H9 (cell line): ENCODE measurements around the gene ZC3H12D. TPM values are rescaled to one million over a fixed set of nuclear protein-coding genes. Genes with fewer than 3 reads are reported as not detected.

Source experiments
- DNase-seq: peaks from one replicate; pipeline ENCODE4 v3.0.0-alpha.2; 2017
- H2AFZ ChIP-seq: one replicate; pipeline ENCODE4 v1.6.1; 2013; ENCODE audit warnings: mild to moderate bottlenecking, low read length, control low read depth, moderate library complexity
- H2AK5ac ChIP-seq: 2 replicates; pipeline ENCODE4 v1.6.1; 2013; ENCODE audit warnings: low read length, control low read depth, mixed read lengths; ENCODE audit not compliant: insufficient read length
- H2BK120ac ChIP-seq: one replicate; pipeline ENCODE4 v1.6.1; 2013; ENCODE audit warnings: low read depth, mild to moderate bottlenecking, low read length, control low read depth, inconsistent platforms; ENCODE audit not compliant: poor library complexity, severe bottlenecking
- H2BK12ac ChIP-seq: 2 replicates; pipeline ENCODE4 v1.6.1; 2013; ENCODE audit warnings: low read length, control low read depth, mixed read lengths, low read depth; ENCODE audit not compliant: insufficient read length
- H2BK15ac ChIP-seq: 2 replicates; pipeline ENCODE4 v1.6.1; 2013; ENCODE audit warnings: low read depth, low read length, control low read depth
- H2BK20ac ChIP-seq: one replicate; pipeline ENCODE4 v1.6.1; 2013; ENCODE audit warnings: low read depth, mild to moderate bottlenecking, low read length, control low read depth, inconsistent platforms; ENCODE audit not compliant: poor library complexity, severe bottlenecking
- H2BK5ac ChIP-seq: 2 replicates; pipeline ENCODE4 v1.6.1; 2013; ENCODE audit warnings: low read length, control low read depth, mixed read lengths; ENCODE audit not compliant: insufficient read length
- H3K14ac ChIP-seq: 2 replicates; pipeline ENCODE4 v1.6.1; 2013; ENCODE audit warnings: low read length, control low read depth; ENCODE audit not compliant: insufficient read depth
- H3K18ac ChIP-seq: 2 replicates; pipeline ENCODE4 v1.6.1; 2013; ENCODE audit warnings: low read depth, mild to moderate bottlenecking, mixed read lengths, low read length, control low read depth; ENCODE audit not compliant: insufficient read length
- H3K23ac ChIP-seq: 2 replicates; pipeline ENCODE4 v1.6.1; 2013; ENCODE audit warnings: low read length, control low read depth, mixed read lengths, low read depth; ENCODE audit not compliant: insufficient read length
- H3K23me2 ChIP-seq: 2 replicates; pipeline ENCODE4 v1.6.1; 2013; ENCODE audit warnings: low read depth, mild to moderate bottlenecking, mixed read lengths, low read length, control low read depth; ENCODE audit not compliant: insufficient read length, poor library complexity, severe bottlenecking
- H3K27ac ChIP-seq: 2 replicates; pipeline ENCODE4 v1.5.1; 2013; ENCODE audit warnings: low read length, control low read depth, mixed read lengths, low read depth; ENCODE audit not compliant: insufficient read length
- H3K27me3 ChIP-seq: 2 replicates; pipeline ENCODE4 v1.6.1; 2013; ENCODE audit warnings: low read length, control low read depth, inconsistent platforms; ENCODE audit not compliant: insufficient read depth
- H3K4ac ChIP-seq: 2 replicates; pipeline ENCODE4 v1.6.1; 2013; ENCODE audit warnings: low read depth, mild to moderate bottlenecking, control low read depth, inconsistent platforms, low read length, moderate library complexity
- H3K4me1 ChIP-seq: 2 replicates; pipeline ENCODE4 v1.6.1; 2013; ENCODE audit warnings: low read length, control low read depth, inconsistent platforms; ENCODE audit not compliant: insufficient read depth
- H3K4me2 ChIP-seq: 2 replicates; pipeline ENCODE4 v1.6.1; 2013; ENCODE audit warnings: low read length, control low read depth, mixed read lengths; ENCODE audit not compliant: insufficient read length, insufficient read depth
- H3K56ac ChIP-seq: 2 replicates; pipeline ENCODE4 v1.6.1; 2013; ENCODE audit warnings: low read depth, mild to moderate bottlenecking, mixed read lengths, low read length, control low read depth; ENCODE audit not compliant: insufficient read length
- H3K79me1 ChIP-seq: 2 replicates; pipeline ENCODE4 v1.6.1; 2013; ENCODE audit warnings: low read depth, mild to moderate bottlenecking, moderate library complexity, low read length, control low read depth, inconsistent platforms; ENCODE audit not compliant: insufficient read depth, poor library complexity, severe bottlenecking
- H3K79me2 ChIP-seq: 2 replicates; pipeline ENCODE4 v1.6.1; 2013; ENCODE audit warnings: low read length, control low read depth, inconsistent platforms; ENCODE audit not compliant: insufficient read depth
- H3K9ac ChIP-seq: 2 replicates; pipeline ENCODE4 v1.6.1; 2013; ENCODE audit warnings: low read length, control low read depth, mixed read lengths; ENCODE audit not compliant: insufficient read length; ENCODE audit errors: extremely low read depth
- H3K9me3 ChIP-seq: one replicate; pipeline ENCODE4 v1.6.1; 2013; ENCODE audit warnings: low read depth, low read length, inconsistent platforms; ENCODE audit not compliant: control insufficient read depth
- H3T11ph ChIP-seq: one replicate; pipeline ENCODE4 v1.6.1; 2013; ENCODE audit warnings: mild to moderate bottlenecking, low read length, control low read depth, inconsistent platforms
- H4K20me1 ChIP-seq: one replicate; pipeline ENCODE4 v1.6.1; 2013; ENCODE audit not compliant: control insufficient read depth, insufficient read length, insufficient read depth
- H4K5ac ChIP-seq: 2 replicates; pipeline ENCODE4 v1.6.1; 2013; ENCODE audit warnings: low read depth, mild to moderate bottlenecking, mixed read lengths, low read length, control low read depth; ENCODE audit not compliant: insufficient read length
- H4K8ac ChIP-seq: replicated peaks from 2 replicates; pipeline ENCODE4 v1.6.1; 2013; ENCODE audit warnings: low read length, control low read depth, mixed read lengths, low read depth; ENCODE audit not compliant: insufficient read length
- H4K91ac ChIP-seq: 2 replicates; pipeline ENCODE4 v1.6.1; 2013; ENCODE audit warnings: low read depth, mild to moderate bottlenecking, moderate library complexity, mixed read lengths, low read length, control low read depth; ENCODE audit not compliant: insufficient read length
- H3K27ac Mint-ChIP-seq, 3 experiments: 2 replicates in 2 of 3; 3 replicates in 1 of 3; pipeline ENCODE4 v1.8.0; 2020 to 2021; ENCODE audit warnings: mixed read lengths in 3 of 3, mild to moderate bottlenecking in 1 of 3, moderate library complexity in 1 of 3
- H3K27me3 Mint-ChIP-seq: 2 replicates; pipeline ENCODE4 v1.8.0; 2021; ENCODE audit warnings: low read depth, mild to moderate bottlenecking, moderate library complexity, mixed read lengths
- H3K36me3 Mint-ChIP-seq, 3 experiments: 2 replicates in 2 of 3; 3 replicates in 1 of 3; pipeline ENCODE4 v1.8.0; 2020 to 2021; ENCODE audit warnings: low read depth in 3 of 3, mixed read lengths in 3 of 3; ENCODE audit not compliant: insufficient read depth in 1 of 3
- H3K4me1 Mint-ChIP-seq, 2 experiments: 2 replicates each; pipeline ENCODE4 v1.8.0; 2020; ENCODE audit warnings: mixed read lengths in 2 of 2
- H3K4me3 Mint-ChIP-seq, 2 experiments: 2 replicates in 1 of 2; 3 replicates in 1 of 2; pipeline ENCODE4 v1.8.0; 2020 to 2021; ENCODE audit warnings: mild to moderate bottlenecking in 2 of 2, mixed read lengths in 2 of 2, moderate library complexity in 1 of 2
- H3K9me3 Mint-ChIP-seq, 2 experiments: 2 replicates in 1 of 2; 3 replicates in 1 of 2; pipeline ENCODE4 v1.8.0; 2020; ENCODE audit warnings: mild to moderate bottlenecking in 2 of 2, mixed read lengths in 2 of 2, moderate library complexity in 1 of 2
- CTCF ChIP-seq: fragments of 200-600 bp; sonication (generic); conservative IDR thresholded peaks from 3 replicates; pipeline ENCODE4 v1.8.0; 2021; ENCODE audit warnings: antibody characterized with exemption, mild to moderate bottlenecking
- WGBS: extraction: QIAGEN DNeasy Blood & Tissue Kit; methylation state at CpG from one replicate; pipeline ENCODE4 v1.1.7; 2013; ENCODE audit warnings: missing lambda C conversion rate, low lambda C conversion rate, mixed read lengths; ENCODE audit not compliant: insufficient read length; ENCODE audit errors: extremely low coverage; 5-methylcytosine and 5-hydroxymethylcytosine counted together
- total RNA-seq: library from RNA; stranded (reverse); gene quantifications from 2 replicates; pipeline ENCODE4 v1.2.1, GENCODE V29; 2021

Gene ZC3H12D
- total RNA-seq, 1 experiment from 2014 or later, result 0.07 TPM

- Histone ChIP-seq H3K27ac (no peak overlapping the region), H3K9me3 (no peaks in the 10 kb centered on the region), H4K20me1 (no peaks in the 10 kb centered on the region), H2BK15ac (no peak overlapping the region), H3K9ac (no peak overlapping the region), H3K27me3 (no peaks in the 10 kb centered on the region), H3K14ac (no peak overlapping the region), H3K23me2 (no peaks in the 10 kb centered on the region), H3K56ac (no peak overlapping the region), H3K18ac (no peak overlapping the region), H2BK20ac (peak overlapping the region; percentile 84), H2BK5ac (no peak overlapping the region), H2AFZ (no peak overlapping the region), H4K91ac (no peak overlapping the region), H4K5ac (no peak overlapping the region), H3T11ph (no peak overlapping the region), H2BK120ac (no peak overlapping the region), H3K4ac (no peak overlapping the region), H2AK5ac (no peak overlapping the region), H3K23ac (no peak overlapping the region), H4K8ac (no peak overlapping the region), H3K4me1 (no peaks in the 10 kb centered on the region), H3K79me2 (no peaks in the 10 kb centered on the region), H3K79me1 (no peaks in the 10 kb centered on the region), H3K4me2 (no peak overlapping the region), H2BK12ac (no peak overlapping the region)
- 0 out of 7 replicates have a peak overlapping the region, but pooled peaks of 1 of the 3 experiments have one; percentile 54 for H3K27ac Mint-ChIP-seq
- H3K4me3 Mint-ChIP-seq, result no peak overlapping the region
- no peaks in the 10 kb centered on the region for H3K9me3 Mint-ChIP-seq
- no CpG with 5 or more reads among the region's 14 CpGs for WGBS
- no peaks in the 10 kb centered on the region for H3K27me3 Mint-ChIP-seq
- no peak for TF ChIP-seq CTCF
- peaks cover 12 to 16% of the 10 kb centered on the region in 2 experiments for H3K4me1 Mint-ChIP-seq
- H3K36me3 Mint-ChIP-seq, result no peaks in the 10 kb centered on the region
- DNase-seq, result no peak
Measured at GRCh38 chr6:149482545-149483333, 2.1 kb downstream of the ZC3H12D start.
